SU-DHL-6 (cell line): ENCODE data around the gene CD47.

Source experiments
- H2AFZ ChIP-seq: fragments of 200-600 bp; sonication (generic); 2 replicates; pipeline ENCODE4 v1.6.1; 2014; ENCODE audit warnings: low read depth, mild to moderate bottlenecking, moderate library complexity, mixed read lengths, antibody characterized with exemption, low read length; ENCODE audit not compliant: severe bottlenecking
- H3F3A ChIP-seq: fragments of 200-600 bp; shearing (Covaris generic); 2 replicates; pipeline ENCODE4 v1.6.0; 2016; ENCODE audit warnings: antibody characterized with exemption, mild to moderate bottlenecking; ENCODE audit not compliant: insufficient read depth
- H3K27ac ChIP-seq: fragments of 200-600 bp; sonication (generic); 2 replicates; pipeline ENCODE4 v1.5.1; 2016; ENCODE audit warnings: low read depth, mild to moderate bottlenecking, low read length, moderate library complexity, mixed read lengths
- H3K27me3 ChIP-seq: fragments of 200-600 bp; sonication (generic), shearing (Covaris generic); 2 replicates; pipeline ENCODE4 v1.6.0; 2014; ENCODE audit warnings: mild to moderate bottlenecking, low read length
- H3K36me3 ChIP-seq: fragments of 200-600 bp; sonication (generic); 2 replicates; pipeline ENCODE4 v1.6.1; 2014; ENCODE audit warnings: mild to moderate bottlenecking, low read length, mixed read lengths
- H3K4me2 ChIP-seq: fragments of 300-600, 200-600 bp; shearing (Covaris generic), sonication (generic); 2 replicates; pipeline ENCODE4 v1.6.0; 2014; ENCODE audit warnings: low read length, low read depth, mild to moderate bottlenecking; ENCODE audit not compliant: poor library complexity, severe bottlenecking
- H3K4me3 ChIP-seq: fragments of 200-600 bp; sonication (generic); 2 replicates; pipeline ENCODE4 v1.5.1; 2014; ENCODE audit warnings: antibody characterized with exemption, low read length, mild to moderate bottlenecking, mixed read lengths; ENCODE audit not compliant: insufficient read depth, poor library complexity, severe bottlenecking
- H3K79me2 ChIP-seq: fragments of 200-600 bp; sonication (generic); 2 replicates; pipeline ENCODE4 v1.6.1; 2014; ENCODE audit warnings: mild to moderate bottlenecking, low read length, moderate library complexity; ENCODE audit not compliant: insufficient read depth
- H3K9ac ChIP-seq: fragments of 200-600 bp; sonication (generic); 2 replicates; pipeline ENCODE4 v1.7.0; 2014; ENCODE audit warnings: mild to moderate bottlenecking, low read length
- H3K9me2 ChIP-seq: fragments of 200-600 bp; sonication (generic); replicated peaks from 2 replicates; pipeline ENCODE4 v1.6.1; 2014; ENCODE audit warnings: low read length; ENCODE audit not compliant: insufficient read depth
- H3K9me3 ChIP-seq: fragments of 200-600 bp; sonication (generic); 2 replicates; pipeline ENCODE4 v1.6.1; 2014; ENCODE audit warnings: low read length, mixed read lengths; ENCODE audit not compliant: insufficient read depth
- H4K20me1 ChIP-seq: fragments of 200-600 bp; sonication (generic); 2 replicates; pipeline ENCODE4 v1.6.1; 2014; ENCODE audit warnings: low read depth, mild to moderate bottlenecking, antibody characterized with exemption, low read length, moderate library complexity, mixed read lengths
- EZH2phosphoT487 ChIP-seq: fragments of 200-600 bp; sonication (generic), shearing (Covaris generic); conservative IDR thresholded peaks from 2 replicates; pipeline ENCODE4 v1.6.1; 2018; ENCODE audit warnings: mild to moderate bottlenecking, antibody characterized with exemption, low read length, moderate library complexity, mixed read lengths
- TF ChIP-seq, protein P1 (sequence below): fragments of 200-600 bp; sonication (generic); IDR thresholded peaks from one replicate; pipeline ENCODE4 v1.5.1; 2017; ENCODE audit warnings: antibody characterized with exemption, mild to moderate bottlenecking, low read length, moderate library complexity; ENCODE audit not compliant: insufficient read depth, poor library complexity, severe bottlenecking

The CD47 gene

DNA sequence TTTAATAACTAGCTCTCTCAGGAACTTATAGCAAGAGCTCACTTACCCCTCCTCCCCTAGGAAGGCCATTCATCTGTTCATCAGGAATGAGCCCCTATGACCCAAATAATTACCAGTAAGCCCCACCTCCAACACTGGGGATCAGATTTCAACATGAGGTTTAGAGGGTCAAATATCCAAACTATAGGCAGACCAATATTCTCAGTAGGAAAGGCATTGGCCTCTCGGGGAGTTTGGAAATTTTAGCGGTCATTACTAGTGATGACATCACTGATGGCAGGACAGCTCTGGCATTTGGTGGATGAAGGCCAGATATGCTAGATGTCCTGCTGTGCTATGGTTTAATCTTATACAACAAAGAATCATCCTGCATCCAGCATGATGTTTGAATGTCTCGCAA, 15.2 kb upstream of the CD47 start:
- H3K9me2 ChIP-seq: no peaks in the 10 kb centered on the region
- TF ChIP-seq, protein P1, sequence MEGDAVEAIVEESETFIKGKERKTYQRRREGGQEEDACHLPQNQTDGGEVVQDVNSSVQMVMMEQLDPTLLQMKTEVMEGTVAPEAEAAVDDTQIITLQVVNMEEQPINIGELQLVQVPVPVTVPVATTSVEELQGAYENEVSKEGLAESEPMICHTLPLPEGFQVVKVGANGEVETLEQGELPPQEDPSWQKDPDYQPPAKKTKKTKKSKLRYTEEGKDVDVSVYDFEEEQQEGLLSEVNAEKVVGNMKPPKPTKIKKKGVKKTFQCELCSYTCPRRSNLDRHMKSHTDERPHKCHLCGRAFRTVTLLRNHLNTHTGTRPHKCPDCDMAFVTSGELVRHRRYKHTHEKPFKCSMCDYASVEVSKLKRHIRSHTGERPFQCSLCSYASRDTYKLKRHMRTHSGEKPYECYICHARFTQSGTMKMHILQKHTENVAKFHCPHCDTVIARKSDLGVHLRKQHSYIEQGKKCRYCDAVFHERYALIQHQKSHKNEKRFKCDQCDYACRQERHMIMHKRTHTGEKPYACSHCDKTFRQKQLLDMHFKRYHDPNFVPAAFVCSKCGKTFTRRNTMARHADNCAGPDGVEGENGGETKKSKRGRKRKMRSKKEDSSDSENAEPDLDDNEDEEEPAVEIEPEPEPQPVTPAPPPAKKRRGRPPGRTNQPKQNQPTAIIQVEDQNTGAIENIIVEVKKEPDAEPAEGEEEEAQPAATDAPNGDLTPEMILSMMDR: no peak
- no peak for TF ChIP-seq EZH2phosphoT487
- no peaks in the 10 kb centered on the region for H3K79me2 ChIP-seq
- no peaks in the 10 kb centered on the region for H3K36me3 ChIP-seq
- no peaks in the 10 kb centered on the region for H3F3A ChIP-seq
- H3K27me3 ChIP-seq: no peaks in the 10 kb centered on the region
- H3K9me3 ChIP-seq: no peaks in the 10 kb centered on the region
- H3K4me2 ChIP-seq: no peak overlapping the region
- H4K20me1 ChIP-seq: no peaks in the 10 kb centered on the region
- no peak overlapping the region for H3K27ac ChIP-seq
- H2AFZ ChIP-seq: no peak overlapping the region
- no peak overlapping the region for H3K9ac ChIP-seq
- no peak overlapping the region for H3K4me3 ChIP-seq

DNA sequence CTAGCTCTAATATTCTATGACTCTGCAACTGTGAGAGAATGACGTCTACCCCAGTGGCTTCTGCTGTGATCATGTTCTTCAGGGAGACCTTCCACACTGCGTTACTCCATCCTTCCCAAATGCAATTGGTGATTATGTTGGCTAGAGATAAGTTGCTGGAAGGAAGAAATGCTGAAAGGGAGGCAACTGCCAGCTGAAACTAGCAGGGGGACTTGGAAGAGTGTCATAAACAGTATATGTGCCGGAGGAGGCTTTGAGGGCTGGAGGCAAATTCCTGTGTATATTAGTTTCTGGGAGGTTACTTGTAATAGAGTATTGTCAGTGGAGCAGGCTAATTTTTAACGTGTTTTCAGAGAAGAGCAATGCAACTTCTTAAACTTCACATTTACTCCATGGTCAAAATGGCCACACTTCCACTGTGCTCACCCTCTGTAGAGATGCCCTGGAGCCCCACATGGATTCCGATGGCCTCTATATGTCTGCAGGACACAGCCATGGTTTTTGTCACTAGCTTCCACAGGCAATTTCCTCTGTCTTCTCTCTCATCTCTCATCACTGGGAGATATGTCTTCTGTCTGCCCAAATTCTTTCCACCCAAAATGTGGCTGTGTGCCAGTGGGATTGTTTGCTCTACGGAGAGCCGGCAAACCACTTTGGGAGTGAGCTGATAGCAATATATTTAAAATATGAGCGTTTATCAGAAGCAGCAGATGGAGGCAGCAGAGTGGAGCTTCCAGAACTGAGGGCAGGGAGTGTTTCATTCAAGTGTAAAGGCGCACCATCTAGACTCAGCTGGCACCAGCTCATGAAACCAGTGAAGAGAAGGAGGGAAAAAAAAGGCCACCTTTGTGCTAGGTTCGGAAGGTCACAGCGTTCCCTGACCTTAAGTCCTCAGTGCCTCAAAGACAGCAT, 13.3 kb upstream of the CD47 start:
- Histone ChIP-seq H3K27ac (no peak overlapping the region), H3F3A (no peaks in the 10 kb centered on the region), H3K4me3 (no peak overlapping the region), H3K9me3 (no peaks in the 10 kb centered on the region), H3K27me3 (no peaks in the 10 kb centered on the region), H3K9ac (no peak overlapping the region), H3K79me2 (no peaks in the 10 kb centered on the region), H2AFZ (no peak overlapping the region), H3K9me2 (no peaks in the 10 kb centered on the region), H3K36me3 (no peaks in the 10 kb centered on the region), H3K4me2 (no peak overlapping the region), H4K20me1 (no peaks in the 10 kb centered on the region)
- no peak for TF ChIP-seq EZH2phosphoT487
- TF ChIP-seq, protein P1: no peak

DNA sequence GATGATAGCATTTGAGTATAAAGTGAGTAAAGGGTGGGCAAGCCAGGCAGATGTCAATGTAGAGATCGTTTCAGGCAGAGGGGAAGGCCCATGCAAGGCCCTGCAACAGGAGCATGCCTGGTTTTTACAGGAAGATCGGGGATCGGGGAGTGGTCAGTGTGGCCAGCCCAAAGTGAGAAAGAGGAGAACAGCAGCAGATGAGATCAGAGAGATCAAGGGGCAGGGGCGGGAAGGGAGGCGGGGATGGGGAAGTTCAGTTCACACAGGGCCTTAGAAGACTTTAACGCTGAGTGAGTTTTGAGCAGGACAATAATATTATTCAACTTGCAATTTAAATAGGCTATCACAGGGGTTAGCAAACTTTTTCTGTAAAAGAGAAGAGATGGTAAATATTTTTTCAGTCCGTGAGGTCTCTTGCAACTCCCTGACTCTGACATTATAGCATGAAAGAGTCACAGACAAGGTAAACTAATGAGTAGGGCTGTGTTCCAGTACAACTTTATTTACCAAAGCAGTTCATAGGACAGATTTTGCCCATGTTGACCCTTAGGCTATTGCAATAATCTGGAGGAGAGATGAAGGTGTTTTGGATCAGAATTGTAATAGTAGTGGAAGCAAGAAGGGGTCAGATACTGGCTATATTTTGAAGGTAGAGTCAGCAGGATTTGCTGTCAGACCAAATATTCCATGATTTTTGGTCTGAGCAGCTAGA, 12.4 kb upstream of the CD47 start:
- Histone ChIP-seq H3K36me3 (no peaks in the 10 kb centered on the region), H3K27me3 (no peaks in the 10 kb centered on the region), H3K9me3 (no peaks in the 10 kb centered on the region), H3F3A (no peaks in the 10 kb centered on the region), H3K9ac (no peak overlapping the region), H3K9me2 (no peaks in the 10 kb centered on the region), H2AFZ (no peak overlapping the region), H3K4me2 (no peak overlapping the region), H3K27ac (no peak overlapping the region), H3K79me2 (no peaks in the 10 kb centered on the region), H4K20me1 (no peaks in the 10 kb centered on the region), H3K4me3 (no peak overlapping the region)
- TF ChIP-seq, protein P1: no peak
- no peak for TF ChIP-seq EZH2phosphoT487
